GM21717 (cell line): ENCODE data around the gene HSD17B12.
A peak's percentile ranks its signal among the peaks of the same experiment; 100 is the strongest.

ENCODE experiments used
- ATAC-seq: cut with Tn5 transposase; IDR thresholded peaks from one replicate; pipeline ENCODE4 v1.9.1; 2021; ENCODE audit warnings: mild to moderate bottlenecking, moderate library complexity; ENCODE audit not compliant: unreplicated experiment

HSD17B12 gene

DNA sequence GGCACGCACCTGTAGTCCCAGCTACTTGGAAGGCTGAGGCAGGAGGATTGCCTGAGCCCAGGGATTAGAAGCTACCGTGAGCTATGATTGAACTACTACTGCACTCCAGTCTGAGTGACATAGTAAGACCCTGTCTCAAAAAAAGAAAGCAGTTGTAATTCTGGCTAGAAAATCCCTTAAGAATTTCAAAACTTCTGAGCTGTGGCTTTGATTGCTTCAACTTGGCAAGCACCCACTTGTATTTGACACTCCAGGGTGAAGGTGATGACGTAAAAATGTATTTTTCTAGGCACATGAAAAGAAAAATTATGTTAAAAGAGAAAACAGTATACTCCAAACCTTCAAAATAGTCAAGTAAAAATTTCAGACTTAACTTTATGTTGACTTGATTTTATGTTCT is 176.5 kb downstream of the HSD17B12 start:
- no peak for ATAC-seq

GRCh38 chr11:43861141-43861540 is 180.6 kb downstream of the HSD17B12 start:
- no peak for ATAC-seq

DNA sequence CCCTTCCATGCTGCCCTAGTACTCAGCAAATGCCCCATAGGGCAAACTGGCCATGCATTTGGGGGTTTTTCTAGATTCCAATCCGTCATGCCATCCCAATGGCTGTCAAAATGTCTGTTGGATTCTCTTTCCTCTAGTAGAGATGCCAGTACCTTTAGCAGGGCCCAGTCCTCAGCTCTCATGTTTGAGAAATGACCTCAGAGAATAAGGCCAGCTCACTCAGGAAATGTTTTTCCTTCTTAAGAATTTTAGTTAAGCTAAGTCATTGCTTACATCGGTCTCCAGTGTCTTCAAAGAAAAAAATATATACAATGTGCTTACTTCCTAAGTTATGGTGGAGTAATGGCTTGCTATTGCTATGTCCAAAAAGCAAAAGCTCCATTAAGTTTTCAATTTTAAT is 186.0 kb downstream of the HSD17B12 start:
- no peak for ATAC-seq

GRCh38 chr11:43866969-43867368 is 186.4 kb downstream of the HSD17B12 start:
- no peak for ATAC-seq

DNA sequence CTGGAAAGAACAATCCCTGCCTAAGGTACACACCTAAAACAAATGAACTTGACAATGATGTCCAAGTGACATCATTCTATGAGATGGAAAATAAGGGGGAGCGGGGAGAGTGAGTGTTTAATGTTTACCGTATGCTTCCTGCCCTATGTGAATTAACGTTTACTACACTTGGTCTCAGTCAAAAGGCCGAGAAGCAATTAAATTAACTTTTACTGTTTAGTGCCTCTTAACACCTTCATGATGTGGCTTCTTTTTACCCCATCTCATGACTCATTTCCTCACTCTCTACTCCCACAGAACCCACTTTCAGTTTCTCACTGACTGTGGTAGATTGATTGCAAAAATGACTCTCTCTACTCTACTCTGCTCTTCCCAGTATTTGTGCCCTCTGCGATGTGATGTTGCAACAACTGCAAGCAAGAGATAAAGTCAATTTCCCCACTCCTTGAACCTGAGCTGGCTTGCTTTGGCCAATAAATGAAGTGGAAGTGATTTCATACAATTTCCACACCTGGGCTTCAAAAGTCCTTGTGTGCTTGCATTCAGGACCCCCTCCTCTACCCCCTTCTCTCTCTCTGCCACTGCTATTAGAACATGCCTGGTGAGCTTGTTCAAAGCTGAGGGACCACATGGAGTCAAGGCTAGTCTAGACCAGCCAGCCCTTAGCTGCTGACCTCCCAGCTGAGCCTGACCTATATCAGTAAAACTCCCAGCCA is 188.5 kb downstream of the HSD17B12 start:
- peak; percentile 100 for ATAC-seq

DNA sequence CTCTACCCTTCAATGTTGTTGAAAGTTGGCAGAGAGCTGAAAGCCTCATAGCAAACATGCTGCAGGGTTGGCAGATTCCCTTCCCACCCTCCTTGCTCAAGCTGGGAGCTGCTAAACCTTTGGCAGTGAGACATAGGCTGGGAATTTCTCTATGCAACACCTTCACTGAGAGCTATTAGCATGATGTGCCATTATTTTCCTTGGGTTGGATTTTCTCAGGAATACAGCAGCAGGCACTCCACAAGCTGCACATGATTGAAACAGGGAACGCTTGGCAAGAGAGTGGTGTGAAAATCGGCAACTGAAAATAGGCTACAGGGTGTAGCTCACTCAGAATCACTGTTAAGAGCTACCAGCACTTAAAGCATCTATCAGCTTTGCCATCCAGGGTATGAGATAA is 190.5 kb downstream of the HSD17B12 start:
- no peak for ATAC-seq

GRCh38 chr11:43872995-43873394 is 192.5 kb downstream of the HSD17B12 start:
- no peak for ATAC-seq

DNA sequence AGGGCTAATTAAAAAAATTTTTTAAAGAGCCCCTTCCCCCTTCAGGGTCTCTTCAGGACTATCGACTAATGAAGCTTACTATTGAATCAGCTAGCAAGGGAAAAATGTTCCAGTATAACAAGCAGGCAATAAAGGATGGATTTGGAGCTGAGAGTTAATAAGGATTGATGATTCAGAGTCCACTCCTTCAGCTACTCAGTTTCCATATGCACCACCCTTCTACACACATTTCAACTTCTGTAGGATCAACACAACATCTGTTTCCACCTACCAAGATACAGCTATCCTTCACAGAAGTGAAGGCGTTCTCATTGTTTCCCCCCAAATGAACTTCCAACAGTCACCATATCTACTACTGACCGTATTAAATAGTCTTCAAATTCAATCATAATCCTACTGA is 193.5 kb downstream of the HSD17B12 start:
- ATAC-seq, result no peak

DNA sequence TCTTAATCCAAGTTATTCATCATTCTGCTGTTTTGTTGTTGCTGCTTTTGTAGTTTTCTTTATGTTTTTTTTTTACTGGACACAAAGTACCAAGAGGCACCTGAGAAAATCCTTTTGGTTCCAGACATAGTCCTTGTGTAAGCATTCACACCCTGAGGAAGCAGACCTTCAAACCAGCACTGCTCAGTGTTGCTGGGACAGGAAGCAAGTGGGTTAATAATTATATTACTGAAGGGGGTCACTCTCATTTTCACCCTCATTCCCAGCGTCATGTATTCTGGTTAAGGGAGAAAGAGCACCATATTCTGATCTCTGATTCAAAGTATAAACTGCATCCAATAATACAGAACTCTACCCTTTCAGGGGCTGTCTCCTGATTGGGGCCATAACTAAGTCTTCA is 194.2 kb downstream of the HSD17B12 start:
- ATAC-seq, result no peak

DNA sequence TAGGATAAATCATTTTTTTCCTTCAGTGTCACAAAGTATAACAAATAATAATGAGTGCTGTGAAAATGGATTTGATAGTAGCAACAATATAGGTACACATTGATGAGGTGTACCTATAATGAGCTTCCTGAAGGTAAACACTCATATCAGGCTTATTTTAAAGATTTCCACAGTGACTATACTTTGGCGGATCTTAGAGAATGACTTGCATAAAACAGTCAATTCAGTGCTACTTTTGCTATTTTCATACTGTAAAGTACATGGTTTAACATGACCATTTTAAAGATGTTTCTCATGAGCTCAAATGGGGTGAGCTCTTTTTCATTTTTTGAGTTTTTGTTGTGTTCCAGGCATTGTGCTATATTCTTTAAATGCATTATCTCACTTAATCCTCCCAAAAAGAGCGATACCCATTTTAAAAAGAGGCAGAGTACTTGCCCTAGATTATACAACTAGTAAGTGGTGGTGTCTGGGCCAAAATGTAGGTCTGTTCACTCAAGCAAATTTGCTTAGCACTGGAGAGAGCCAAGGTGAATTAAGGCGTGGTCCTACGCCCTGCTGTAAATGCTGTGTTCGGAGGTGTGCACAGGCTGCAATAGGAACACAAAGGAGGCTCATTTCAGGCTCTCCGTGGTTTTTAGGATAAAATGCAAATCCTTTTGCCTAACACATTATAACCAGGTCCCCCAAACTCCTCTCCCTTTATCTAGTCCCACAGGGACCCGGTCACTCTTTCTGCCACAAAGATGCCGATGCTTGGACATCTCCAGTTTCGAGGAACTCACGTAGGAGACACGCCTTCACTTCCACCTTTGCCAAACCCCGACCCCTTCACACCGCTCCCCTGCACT is 199.5 kb downstream of the HSD17B12 start:
- peak; percentile 6 for ATAC-seq

DNA sequence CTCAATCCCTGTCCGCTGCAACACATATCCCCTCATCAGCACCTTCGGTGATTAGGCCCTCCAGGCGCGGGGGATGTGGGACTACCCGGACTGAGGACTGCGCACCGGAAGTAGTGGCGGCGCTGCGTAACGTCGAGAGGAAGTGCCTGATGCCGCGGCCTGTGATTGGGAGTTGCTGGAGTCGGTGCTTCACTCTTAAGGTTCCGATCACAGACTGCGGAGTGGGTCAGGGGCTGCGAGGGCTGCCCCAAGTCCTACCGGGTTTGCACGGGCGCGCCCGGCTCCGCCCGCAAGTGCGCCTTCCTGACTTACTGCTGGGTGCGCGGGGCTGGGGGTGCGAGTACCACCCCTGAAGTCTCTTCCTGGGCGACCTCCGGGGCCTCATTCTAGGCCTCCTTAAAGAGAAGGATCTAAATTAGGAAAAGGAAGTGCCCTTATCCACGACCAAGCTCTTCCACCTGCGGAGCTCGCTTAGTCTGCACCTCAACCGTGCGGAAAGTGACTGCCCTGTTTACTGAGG is 200.2 kb downstream of the HSD17B12 start, which contains the start of gene ALKBH3:
TSS of gene ALKBH3 (plus strand) at position 192 of the 520 bp plus-strand sequence. CDS start 1,822 bp downstream, outside the sequence.
- peak; percentile 99 for ATAC-seq

DNA sequence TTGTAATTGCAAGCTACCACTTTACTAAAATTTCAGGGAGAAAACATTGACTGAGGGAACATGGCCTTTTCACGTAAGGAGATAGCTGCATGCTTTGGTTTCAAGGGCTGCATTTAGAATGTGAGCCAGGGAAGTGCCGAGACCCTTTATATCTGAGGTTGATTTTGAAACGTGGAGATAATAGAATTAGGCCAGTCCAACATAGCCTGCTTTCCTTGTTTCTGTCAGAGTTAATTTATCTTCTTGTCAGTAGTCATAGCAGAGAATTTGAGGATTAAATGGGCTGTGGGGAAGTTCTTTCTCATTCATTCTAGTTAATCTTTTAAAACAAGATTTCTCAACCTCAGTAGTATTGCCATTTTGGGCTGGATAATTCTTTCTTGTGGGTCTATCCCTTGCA is 212.3 kb downstream of the HSD17B12 start:
- ATAC-seq, result no peak

- ATAC-seq, result no peak
Observed at GRCh38 chr11:43894546-43894945, 214.0 kb downstream of the HSD17B12 start.

GRCh38 chr11:43895601-43896000 is 215.1 kb downstream of the HSD17B12 start:
- no peak for ATAC-seq

DNA sequence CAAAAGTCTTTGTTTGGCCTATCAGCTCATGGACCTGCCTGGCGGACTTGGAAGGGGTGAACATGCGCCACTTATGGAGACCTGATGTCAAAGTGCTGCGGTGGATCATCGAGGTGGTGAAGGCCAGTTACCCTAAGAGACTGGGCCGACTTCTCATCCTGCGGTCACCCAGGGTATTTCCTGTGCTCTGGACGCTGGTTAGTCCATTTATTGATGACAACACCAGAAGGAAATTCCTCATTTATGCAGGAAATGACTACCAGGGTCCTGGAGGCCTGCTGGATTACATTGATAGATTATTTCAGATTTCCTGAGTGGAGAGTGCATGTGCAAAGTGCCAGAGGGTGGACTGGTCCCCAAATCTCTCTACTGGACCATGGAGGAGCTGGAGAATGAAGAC is 218.0 kb downstream of the HSD17B12 start:
- no peak for ATAC-seq

GRCh38 chr11:43899094-43899493 is 218.6 kb downstream of the HSD17B12 start:
- ATAC-seq, result no peak

- no peak for ATAC-seq
Observed at GRCh38 chr11:43901551-43901950, 221.0 kb downstream of the HSD17B12 start.

DNA sequence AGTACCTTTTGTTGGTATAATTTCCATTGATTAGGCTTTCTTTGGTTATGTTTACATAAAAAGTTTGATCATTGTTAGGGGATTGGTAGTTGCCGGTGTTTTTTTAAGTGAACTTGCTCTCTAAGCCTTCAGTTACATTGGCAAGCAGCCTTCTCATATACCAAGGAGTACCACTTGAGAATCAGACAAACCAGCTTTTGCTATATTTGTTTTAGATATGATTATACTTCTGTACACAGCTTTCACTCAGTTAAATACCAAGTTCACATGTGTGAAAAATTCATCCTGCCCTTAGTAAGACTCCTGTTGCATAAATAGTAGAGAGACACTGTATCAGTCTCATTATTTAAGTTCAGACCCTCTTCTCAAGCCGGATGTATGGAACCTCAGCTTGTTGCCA is 222.5 kb downstream of the HSD17B12 start:
- no peak for ATAC-seq

GRCh38 chr11:43903969-43904368 is 223.4 kb downstream of the HSD17B12 start:
- no peak for ATAC-seq

- ATAC-seq, result no peak
Observed at GRCh38 chr11:43904742-43905535, 224.4 kb downstream of the HSD17B12 start.

GRCh38 chr11:43905813-43906241 is 225.3 kb downstream of the HSD17B12 start:
- ATAC-seq, result no peak
